HG03565 (cell line): ENCODE measurements around the gene ARHGAP24.
"Not testable (repeated sequence)": the region's sequence is repeated elsewhere in the genome, so short reads cannot be mapped to it uniquely, and the experiment has no call there.

Experiments
- ATAC-seq: cut with Tn5 transposase; IDR thresholded peaks from one replicate; pipeline ENCODE4 v1.9.1; 2021; ENCODE audit warnings: mild to moderate bottlenecking, moderate library complexity; ENCODE audit not compliant: unreplicated experiment

ARHGAP24 gene

GRCh38 chr4:85798012-85798770, 323.2 kb downstream of the ARHGAP24 start:
- ATAC-seq: no peak

DNA sequence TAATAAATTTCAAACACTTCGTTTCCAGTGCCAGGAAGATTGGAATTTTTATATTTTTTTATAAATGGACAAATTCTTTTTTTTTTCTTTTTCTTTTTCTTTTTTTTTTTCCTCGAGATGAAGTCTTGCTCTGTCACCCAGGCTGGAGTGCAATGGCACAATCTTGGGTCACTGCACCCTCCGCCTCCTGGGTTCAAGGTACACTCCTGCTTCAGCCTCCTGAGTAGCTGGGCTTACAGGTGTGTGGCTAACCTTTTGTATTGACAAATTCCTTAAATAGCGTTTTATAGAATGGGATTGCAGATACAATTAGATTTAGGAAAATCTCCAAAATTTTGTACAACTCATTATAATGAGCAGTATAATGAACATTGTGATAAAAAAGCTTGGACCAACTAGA, 328.9 kb downstream of the ARHGAP24 start:
- ATAC-seq: no peak

DNA sequence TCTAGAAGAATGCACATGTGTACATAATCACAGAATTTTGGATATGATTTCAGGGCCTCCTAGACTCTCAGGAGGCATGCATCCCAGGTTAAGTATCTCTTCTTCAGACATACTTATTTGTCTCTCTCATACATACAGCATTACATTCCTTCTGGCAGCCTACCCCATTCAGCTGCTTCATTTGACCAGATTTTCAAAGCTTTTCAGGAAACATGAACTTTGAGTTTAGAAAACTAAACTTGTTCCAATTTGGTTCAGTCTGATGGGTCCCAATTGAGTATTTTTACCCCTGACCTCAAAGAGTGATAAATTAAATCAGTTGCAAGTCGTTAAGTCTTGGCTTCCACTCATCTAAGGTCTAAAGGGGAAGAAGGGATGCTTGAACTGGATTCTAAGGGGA, 330.9 kb downstream of the ARHGAP24 start:
- no peak for ATAC-seq

DNA sequence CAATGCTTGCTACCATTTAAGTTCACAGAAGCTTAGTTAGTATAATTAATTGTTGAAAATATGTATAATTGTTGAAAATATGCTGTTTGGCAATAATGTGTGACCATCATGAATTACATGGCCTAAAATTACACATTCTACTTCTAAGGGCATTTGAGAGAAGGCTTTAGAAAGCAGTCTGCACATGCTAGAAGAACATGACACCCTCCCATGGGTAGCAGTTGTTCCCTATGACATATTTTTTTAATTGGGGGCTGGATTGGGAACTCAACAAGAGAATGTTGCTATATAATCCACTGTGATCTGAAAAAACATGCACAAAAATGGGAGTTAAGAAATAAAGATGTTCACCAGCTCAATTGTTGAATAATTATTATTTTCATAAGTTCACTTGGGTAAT, 331.4 kb downstream of the ARHGAP24 start:
- ATAC-seq: no peak

DNA sequence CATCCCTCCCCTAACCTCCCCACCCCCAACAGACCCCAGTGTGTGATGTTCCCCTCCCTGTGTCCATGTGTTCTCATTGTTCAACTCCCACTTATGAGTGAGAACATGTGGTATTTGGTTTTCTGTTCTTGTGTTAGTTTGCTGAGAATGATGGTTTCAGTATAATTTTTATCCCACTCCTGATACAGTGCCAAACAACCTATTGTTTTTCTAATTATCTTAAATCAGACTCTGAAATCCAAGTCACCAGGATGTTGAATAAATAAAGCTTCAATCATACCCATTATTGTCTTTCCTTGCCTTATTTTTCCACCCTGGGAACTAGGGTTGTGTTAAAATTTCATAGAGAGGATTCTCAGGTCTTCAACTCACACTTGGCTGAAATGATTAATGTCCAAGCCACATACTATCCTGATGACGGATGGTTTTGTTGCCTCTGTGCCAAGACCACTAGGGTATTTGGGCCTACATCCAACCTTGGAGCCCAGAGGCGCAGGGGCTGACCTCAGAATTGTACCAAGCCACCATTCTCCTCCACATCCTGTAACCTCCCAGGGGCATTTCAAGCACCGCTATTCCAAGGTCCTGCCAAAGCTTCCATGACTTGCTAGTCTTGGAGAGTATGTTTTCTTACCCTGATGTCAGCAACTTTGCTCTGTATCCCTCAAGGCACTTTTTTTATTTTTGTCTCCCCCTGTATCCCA, 332.4 kb downstream of the ARHGAP24 start:
- ATAC-seq: no peak

DNA sequence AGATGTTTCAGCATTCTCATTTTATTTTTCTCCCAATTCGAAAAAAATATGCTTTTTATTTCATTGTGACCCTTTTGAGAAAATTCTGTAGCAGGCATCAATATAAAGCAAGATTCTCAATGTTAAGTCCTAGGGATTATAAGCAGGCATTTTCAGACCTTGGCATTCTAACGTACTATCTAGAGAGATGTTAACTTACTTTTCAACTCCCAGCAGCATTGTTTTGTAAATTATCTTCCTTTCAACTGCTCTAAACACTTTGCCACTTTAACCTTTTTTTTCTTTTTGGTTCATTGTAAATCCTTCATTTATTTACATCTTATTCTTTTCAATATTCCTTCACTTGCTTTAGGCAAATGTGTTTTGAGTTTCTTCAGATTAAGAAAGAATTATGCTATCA, 333.2 kb downstream of the ARHGAP24 start:
- no peak for ATAC-seq

GRCh38 chr4:85808864-85809263, 333.9 kb downstream of the ARHGAP24 start:
- ATAC-seq: no peak

DNA sequence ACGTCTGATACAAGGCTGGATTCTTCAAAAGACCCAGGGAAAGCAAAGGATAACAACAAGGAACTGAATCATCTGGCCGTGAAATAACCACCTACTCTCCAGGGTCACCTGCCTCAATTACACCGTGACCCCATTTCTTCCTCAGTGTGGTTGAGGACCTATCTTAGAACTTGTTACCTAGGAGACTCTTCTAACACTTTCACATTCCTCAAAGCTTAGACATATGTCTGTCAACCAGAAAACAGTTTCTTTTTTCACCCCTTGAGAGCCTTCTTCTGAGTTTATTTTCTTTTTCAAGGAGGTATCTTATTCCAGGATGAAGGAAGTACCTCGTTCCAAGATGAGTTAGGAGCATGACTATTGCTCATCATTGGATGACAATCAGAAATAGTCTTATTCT, 337.8 kb downstream of the ARHGAP24 start:
- no peak for ATAC-seq

DNA sequence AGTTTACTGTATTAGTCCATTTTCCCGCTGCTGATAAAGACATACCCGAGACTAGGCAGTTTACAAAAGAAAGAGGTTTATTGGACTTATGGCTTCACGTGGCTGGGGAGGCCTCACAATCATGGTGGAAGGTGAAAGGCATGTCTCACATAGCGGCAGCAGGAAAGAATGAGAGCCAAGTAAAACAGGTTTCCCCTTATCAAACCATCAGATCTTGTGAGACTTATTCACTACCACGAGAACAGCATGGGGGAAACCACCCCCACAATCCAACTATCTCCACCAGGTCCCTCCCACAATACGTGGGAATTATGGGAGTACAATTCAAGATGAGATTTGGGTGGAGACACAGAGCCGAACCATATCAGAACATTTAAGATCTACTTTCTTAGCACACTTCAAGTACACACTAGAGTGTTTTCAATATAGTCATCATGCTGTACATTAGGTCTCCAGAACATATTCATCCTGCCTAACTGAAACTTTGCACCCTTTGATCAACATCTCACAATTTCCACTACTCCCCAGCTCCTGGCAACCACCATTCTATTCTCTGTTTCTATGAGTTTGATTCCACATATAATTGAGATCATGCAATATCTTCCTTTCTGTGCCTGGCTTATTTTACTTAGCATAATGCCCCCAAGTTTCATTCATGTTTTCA, 341.0 kb downstream of the ARHGAP24 start:
- ATAC-seq: no peak

- ATAC-seq: no peak
These were observed 343.8 kb downstream of the ARHGAP24 start for GRCh38 chr4:85818700-85819099.

- ATAC-seq: not testable (repeated sequence)
These were observed 345.2 kb downstream of the ARHGAP24 start for GRCh38 chr4:85820101-85820500.

DNA sequence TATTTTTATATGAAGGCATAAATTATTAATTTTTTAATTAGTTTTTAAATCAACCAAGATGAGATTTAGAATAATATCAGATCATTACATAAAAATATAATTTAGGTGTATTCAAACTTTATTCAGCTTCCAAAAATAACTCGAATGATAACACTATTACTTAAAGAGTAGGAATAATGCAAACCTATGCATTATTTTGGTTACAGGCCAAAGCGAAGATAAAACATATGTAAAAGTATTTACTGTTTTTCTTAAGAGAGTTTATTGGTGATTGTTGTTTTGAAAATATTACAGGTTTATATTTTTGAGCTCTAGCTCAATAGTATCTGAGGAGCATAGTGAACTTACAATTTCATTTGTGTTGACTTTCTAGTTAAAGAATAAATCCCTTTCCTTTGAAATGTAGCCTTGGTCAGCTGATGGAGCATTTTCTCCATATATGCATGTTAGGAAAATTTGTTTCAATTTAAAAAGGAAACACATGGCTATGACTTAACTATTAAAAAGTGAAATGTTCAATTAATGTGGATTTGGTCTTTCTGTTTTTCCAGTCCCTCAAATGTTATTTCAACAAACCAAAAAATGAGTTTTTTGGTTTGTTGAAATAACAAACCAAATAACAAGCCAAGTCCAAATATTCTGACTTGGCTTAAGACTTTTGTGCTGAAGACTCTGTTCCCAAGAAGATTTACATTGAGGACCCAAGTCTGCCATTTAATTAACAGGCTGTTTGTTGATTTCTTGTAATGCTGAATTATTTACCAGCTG, 346.9 kb downstream of the ARHGAP24 start:
- no peak for ATAC-seq

DNA sequence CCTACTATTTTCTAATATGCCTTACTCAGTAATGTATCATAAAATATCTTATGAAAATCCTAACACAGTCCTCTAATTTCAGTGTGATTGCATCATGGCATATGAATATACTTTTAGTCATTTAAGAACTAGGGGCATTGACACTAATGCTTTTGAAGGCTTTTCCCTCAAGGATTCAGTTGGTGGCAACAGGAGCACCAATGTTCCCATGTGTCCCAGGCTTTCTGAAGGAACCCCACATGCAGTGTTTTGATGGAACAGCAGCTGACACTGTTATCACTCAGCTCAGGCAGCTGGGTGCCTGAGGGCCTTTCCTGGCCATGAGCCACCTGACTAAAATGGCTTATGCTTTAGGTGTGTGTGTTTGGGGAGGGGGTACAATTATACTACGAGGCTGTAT, 348.3 kb downstream of the ARHGAP24 start:
- no peak for ATAC-seq

- no peak for ATAC-seq
These were observed 349.4 kb downstream of the ARHGAP24 start for GRCh38 chr4:85824166-85824945.

- ATAC-seq: no peak
These were observed 351.2 kb downstream of the ARHGAP24 start for GRCh38 chr4:85826060-85826678.

DNA sequence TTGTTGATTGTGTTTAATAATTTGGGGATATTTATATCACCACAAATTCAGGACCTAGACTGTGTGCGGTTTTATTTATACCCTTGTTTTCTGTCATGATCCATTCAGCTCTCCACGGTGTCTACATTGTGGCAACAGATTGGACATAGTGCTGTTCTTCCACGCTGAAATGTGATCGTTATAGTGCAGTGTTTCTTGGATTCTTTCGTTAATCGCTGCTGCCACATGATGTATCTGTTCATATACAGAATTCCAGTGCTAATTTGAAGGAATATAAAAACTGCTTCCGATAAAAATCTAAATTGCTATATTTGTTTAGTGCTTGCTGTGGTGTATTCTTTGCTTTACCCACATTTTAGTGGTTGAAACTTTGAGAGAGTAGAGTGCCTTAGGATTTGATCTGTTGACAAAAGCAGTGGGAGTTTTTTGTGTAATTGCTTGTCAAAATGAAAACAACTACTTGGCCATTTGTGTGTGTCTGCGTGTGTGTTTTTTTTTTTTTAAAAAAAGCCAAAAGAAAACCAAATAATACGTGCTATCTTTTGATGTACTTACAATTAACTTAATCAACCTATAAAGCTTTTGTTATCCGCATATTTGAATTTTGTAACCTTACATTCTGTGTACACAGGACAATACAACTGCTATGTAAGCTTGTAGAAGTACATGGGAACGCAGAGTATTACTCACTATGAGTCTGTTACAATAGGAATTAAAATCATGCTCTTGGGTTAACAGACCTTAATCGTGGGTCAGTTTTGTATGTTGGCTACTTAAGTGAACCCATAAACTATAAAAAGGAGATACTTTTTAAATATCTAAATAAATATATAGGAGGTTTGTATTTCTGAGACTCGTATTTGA, 353.3 kb downstream of the ARHGAP24 start:
- no peak for ATAC-seq

DNA sequence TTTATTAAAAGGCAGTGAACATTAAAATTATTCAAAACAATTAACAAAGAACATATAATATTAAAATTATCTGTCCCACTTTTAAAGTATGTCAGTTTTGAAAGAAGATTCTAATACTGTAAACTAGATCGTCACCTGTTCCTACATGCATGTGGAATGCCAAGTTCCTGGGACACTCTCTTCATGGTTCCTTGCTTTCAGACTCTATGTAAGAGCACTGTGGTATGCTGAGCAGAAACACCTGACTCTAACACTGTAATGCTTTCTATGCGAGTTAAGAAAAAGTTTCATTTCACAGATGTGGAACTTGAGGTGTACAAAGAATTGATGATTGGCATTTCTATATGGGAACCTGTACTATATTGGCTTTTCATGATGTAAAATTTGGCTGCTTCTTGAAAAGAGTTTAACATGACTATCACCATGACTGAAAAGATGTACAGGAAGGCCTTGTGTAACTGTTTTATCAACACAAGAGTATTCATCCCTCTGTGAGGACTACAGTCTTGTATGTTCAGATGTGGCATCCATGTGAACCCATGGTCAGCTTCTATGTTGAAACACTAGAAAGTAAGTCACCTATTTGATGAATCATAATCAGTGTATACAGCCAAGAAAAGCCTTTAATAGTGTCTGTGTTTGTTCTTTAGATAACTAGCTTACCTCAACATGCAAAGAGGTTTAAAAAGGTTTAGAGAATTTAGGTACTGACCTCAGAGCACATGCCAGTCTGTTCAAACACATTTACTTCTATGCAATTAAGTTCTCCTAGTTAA, 354.5 kb downstream of the ARHGAP24 start:
- no peak for ATAC-seq

DNA sequence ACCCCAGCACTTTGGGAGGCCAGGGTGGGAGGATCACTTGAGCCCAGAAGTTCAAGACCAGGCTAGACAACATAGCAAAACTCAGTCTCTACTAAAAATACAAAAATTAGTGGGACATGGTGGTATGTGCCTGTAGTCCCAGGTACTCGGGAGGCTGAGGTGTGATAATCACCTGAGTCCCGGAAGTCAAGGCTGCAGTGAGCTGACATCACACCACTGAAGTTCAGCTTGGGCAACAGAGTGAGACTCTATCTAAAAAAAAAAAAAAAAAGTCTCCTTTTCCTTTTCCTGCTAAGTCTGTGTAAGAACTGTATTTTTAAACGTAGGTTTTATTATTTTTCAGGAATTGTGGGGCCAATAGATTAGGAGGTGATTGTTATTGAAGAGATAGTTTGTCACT, 356.7 kb downstream of the ARHGAP24 start:
- no peak for ATAC-seq
